Hematopoietic multipotent progenitor cell treated with erythropoietin and hydrocortisone succinate and interleukin-3 and kit ligand, for 15 days (in vitro differentiated cells): ENCODE measurements around the gene CDKAL1.
A peak's percentile ranks its signal among the peaks of the same experiment; 100 is the strongest.
"Not testable (repeated sequence)": the region's sequence is repeated elsewhere in the genome, so short reads cannot be mapped to it uniquely, and the experiment has no call there.

ENCODE experiments used
- DNase-seq: peaks from one replicate; pipeline ENCODE4 v3.0.0-alpha.2; 2015; ENCODE audit warnings: low spot score

CDKAL1 gene

DNA sequence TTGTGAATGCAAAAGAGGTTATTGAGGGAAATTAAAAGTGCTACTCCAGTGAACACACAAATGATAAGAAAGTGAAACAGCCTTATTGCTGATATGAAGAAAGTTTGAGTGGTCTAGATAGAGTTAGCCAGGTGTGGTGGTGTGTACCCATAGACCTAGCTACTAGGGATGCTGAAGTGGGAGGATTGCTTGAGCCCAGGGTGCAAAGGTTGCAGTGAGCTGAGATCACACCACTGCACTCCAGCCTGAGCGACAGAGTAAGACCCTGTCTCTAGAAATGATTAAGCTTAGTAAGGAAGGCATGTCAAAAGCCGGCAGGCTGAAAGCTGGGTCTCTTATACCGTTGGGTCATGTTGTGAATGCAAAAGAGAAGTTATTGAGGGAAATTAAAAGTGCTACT is 389.8 kb downstream of the CDKAL1 start:
- DNase-seq: not testable (repeated sequence)

DNA sequence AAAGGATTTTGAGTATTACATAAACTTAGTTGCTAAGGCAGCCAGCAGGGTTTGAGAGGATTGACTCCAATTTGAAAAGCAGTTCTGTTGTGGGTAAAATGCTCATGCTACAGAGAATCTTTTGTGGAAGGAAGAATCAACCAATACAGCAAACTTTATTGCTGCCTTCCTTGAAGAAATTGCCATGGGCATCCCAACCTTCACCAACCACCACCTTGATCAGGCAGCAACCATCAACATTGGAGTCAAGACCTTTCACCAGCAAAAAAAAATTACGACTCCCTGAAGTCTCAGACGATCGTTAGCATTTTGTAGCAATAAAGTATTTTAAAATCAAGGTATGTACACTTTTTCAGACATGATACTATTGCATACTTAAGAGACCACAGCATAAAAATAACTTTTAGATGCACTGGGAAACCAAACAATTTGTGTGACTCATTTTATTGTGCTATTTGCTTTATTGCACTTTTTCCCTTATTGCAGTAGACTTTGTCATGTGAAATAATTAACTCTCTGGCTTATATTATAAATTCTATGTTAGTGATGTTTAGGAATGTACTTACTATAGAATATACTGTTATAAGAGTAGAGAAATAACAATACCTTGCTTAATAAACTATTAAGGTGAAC is 390.8 kb downstream of the CDKAL1 start:
- no peak for DNase-seq

DNA sequence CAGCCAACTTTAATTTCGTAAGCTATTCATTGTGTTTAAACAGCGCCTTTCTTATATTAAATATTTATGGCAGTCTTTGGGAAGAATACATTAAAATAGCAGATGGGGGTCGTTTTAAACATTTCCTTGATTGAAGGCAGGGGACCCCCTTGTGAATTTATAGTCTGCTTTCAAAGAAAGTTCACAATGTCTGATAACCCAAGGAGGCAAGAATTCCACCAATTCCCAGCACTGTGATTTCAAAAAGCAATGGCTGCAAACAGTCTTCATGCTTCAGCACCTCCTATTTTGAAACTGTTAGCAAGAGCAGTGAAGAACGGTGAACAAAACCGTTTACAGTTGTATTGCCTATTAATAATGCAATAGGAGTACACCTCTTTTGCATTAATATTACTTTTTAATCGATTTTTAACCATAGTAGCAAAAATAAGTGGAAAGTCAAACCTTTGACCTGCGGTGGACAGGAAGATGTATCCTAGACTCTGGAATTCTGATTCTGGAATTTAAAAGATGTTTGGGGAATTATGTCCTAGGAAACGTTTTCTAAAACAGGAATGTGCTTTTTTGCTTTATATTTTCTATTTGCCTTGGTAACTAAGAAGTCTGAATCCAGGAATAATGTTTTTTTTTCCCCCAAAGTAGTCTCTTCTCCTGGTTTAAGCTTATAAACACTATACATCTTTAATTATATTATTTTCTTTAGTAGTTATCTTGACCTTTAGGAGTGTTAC is 393.0 kb downstream of the CDKAL1 start:
- no peak for DNase-seq

DNA sequence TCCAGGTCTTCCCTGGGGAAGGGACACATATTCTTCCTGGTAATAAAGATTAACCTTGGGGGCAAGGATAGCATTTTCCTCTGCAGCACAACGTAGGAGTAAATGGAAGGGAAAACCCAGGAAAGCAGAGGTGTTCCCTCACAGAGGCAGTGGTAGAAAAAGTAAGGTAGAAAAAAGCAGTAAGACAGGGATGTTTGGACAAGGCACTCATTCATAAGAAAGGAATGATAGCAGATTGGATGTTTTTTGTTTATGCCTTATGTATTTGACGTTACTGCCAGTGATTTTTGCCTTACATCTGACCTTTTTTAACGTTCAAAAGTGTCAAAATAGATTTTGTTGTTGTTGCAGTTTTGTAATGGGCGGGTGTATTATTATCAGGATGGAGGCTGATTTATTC is 395.0 kb downstream of the CDKAL1 start:
- no peak for DNase-seq

DNA sequence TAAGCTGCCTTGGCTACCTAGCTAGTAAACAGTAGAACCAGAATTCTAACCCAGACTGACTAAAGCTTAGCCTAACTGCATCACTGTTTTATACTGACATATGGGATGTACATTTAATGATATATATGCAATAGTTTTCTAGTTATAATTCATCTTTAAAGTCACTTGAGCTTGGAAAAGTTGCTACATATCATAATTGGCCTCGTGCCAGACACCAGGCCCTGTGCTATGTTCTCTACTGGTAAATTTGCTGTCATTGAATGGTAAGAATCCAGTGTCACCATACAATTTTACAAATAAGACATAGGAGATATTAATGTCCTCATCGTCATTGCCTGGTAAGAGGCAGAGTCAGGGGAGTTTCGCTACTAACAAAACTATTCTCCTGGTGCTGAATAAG is 396.8 kb downstream of the CDKAL1 start:
- DNase-seq: peak; percentile 11

DNA sequence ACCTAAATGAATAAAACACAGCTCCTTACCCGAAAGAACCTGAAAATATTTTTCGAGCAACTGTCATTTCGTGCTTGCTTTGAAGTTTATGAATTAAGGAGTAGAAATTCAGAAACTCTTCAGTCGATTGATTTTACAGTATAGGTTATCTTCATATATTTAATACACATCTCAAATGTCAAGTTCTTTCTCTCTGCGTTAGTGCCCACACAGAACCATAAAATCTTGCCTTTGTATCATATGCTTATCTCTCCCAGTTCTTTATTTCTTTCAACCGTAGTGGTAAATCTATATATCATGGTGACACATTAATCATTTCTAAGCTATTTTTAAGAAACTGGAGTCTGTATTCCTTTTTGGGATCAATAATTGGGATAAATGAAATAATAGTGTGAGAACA is 397.5 kb downstream of the CDKAL1 start:
- no peak for DNase-seq

DNA sequence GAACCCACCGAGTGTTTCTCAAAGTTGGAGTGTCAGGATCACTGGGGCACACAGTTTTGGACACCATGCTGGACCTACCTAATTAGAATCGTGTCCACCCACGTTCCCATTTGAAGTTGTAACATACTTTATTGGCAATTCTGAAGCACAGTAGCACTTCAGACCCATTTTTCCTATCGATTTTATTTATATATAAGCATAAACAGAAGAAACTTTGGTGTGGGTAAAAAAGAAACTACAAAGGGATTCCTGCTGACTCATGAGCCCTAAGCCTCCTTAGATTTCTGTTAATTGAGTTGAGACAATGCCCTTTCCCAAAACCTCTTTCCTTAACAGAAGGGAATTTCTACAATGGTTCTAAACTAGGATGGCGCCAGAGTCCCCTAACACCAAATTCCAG is 398.0 kb downstream of the CDKAL1 start:
- DNase-seq: no peak

DNA sequence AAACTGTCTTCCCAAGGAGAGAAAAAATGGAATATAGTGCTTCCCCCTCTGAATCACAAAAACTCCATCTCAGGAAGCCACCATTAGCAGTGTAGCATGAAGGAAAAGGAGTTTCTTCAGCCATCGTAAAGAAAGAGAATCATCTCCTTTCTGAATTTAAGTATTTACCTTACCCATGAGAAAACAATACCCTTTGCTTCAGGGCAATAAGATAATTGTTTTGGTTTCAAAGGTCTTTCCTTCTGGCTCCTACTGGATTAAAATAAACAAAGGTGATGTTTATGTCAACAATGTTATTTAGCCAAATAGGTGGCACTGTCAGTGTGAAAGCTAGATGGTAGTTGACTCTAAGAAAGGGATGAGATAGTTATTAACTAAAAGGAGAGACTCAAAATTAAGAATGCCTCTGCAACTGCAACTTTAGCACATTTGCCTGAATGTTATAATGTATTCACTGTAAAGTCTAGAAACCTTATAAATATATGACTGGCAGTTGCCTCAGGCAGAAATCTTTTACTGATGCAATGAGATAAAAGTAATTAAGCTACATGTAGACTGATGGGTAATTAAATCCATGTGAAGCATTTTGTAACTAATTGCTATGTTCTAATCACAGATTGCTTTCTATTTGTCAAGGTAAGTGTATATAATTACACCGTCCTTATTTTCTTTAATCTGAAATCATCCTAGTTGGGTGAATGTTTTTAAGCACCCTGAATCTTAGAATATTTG is 399.0 kb downstream of the CDKAL1 start:
- DNase-seq: no peak

DNA sequence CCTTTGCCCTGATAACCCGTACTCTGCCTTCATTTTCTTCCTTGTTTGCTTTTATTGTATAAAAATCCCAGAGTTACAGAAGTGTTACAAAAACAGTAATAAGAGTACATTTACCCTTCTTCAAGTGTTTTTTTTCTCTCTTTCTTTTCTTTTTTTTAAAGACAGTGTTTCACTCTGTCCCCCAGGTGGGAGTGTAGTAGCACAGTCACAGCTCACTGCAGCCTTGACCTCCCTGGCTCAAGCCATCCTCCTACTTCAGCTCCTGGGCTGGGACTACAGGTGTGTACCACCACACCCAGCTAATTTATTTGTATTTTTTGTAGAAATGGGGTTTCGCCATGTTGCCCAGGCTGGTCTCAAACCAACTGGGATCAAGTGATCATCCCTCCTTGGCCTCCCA is 402.7 kb downstream of the CDKAL1 start:
- DNase-seq: no peak

DNA sequence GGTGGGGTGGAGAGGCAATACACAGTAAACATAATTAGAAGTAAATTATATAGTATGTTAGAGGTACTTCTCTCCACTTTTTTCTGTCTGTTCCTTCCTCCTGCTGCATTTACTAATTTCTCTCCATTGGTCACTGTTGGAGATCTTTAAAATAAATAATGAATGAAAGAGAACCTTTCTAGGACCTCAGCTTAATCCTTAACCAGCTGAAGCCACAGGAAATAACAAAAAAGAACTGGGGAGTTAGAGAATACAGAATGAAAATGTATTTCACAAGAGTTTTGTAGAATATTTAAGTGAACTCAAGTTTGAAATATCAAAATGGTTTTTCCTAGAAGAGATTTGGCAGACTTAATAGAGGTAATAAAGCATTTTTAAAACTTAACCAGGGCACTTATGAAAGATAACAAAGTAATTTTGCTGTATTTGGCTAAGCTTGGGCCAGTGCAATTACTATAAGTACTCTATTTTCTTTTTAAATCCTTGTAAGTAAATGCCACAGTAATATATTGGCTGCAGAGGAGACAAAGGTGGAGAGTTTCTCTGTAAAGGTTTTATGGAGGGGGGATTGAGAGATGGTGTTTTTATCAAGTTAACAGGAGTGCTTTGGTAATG is 405.0 kb downstream of the CDKAL1 start:
- no peak for DNase-seq

DNA sequence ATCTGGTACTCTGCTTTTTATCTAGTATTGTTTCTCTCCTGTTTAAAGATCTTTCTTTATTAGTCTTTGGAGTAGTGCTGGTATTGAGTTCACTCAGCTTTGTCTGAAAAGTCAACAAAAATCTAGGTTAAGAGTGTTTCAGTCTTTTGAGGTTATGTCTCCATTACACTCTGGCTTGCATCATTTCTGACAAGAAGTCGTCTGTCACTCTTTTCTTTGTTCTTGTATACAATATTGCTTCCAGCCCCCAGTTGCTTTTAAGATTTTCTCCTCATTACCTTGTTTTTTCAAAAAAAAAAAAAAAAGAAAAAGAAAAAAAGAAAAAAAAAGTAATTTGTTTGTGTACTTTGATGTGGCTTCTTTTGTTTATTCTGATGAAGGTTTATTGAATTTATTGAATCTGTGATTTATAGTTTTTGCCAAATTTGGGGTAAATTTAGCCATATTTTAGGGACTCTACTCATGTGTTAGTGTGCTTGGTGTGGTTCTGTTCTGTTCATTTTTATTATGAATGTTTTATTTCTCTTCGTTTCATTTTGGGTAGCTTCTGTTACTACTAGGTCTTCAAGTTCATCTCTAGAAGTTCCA is 408.9 kb downstream of the CDKAL1 start:
- no peak for DNase-seq

DNA sequence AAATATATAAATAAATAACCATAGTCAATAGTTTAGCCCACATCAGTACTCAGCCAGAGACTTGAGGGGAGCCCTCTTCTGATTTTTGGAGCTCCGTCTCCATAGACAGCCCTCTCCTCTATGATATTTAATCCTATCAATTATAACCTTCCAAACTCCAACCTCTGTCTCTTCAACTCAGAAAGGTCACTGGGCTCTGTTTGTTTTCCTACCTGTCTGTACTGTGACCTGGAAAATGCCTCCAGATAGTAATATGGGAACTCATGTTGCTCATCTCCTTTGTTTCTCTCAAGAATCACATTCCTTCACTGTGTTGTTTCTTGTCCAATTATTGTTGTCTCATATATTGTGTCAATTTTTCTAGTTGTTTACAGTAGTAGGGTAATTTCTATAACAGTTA is 409.7 kb downstream of the CDKAL1 start:
- no peak for DNase-seq

DNA sequence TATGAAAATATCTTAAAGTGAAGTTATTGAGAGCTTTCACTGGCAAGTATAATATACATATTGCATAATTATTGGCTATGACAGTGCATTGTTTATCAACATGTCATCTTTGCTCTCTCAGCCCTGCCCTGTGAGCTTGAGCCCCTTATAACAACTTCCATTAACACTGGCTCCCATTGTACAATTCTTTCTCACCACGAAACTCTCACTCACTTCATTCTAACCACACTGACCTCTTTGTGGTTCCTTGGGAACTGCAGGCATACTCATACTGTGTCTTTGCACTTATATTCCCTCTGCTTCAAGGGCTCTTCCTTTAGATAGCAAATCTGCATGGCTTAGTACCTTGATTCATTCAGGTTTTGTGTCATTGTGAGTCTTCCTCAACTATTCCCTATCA is 411.8 kb downstream of the CDKAL1 start:
- no peak for DNase-seq

DNA sequence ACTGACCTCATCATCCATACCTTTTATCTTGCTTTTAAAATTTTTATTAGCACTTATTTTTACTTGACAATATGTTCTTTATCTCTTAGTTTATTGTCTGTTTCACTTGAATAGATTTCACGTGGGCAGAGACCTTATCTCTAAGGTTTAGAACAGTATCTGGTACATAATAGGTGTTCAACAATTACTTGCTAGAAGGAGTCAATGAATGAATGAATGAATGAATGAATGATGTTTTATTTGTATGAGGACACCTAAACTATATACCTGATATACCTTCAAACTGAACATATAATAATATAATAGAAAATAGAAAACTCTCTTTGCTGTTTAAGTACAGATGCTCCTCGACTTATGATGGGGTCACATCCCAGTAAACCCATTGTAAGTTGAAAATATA is 412.6 kb downstream of the CDKAL1 start:
- no peak for DNase-seq

DNA sequence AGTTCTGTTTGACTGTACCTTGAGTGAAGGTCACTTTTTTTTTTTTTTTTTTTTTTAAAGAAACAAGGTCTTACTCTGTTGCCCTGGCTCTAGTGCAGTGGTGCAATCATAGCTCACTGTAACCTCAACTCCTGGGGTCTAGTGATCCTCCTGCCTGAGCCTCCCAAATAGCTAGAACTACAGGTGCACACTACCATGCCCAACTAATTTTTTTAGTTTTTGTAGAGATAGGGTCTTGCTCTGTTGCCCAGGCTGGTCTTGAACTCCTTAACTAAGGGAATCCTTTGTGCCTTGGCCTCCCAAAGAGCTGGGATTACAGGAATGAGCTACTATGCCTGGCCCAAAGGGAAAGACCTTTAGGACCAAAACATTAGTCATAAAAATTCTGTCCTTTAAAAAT is 413.7 kb downstream of the CDKAL1 start:
- DNase-seq: no peak

DNA sequence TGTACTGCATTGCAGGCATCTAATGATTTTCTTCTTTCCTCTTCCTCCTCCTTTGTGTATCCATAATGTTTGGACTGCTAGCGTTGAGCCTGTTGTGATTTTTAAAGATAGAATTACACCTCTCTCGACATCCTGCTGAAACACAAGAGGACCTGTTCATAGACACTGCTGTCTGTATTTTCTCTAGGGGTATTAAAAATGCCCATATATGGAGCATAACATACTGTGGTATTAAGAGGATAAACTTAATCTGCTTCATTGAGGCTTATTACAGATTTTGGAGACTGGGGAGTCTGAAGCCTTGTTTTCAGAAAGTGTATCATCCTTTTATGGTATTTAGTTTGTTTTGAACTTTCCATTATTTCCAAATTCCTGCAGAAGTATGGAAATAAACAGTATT is 414.3 kb downstream of the CDKAL1 start:
- DNase-seq: no peak

DNA sequence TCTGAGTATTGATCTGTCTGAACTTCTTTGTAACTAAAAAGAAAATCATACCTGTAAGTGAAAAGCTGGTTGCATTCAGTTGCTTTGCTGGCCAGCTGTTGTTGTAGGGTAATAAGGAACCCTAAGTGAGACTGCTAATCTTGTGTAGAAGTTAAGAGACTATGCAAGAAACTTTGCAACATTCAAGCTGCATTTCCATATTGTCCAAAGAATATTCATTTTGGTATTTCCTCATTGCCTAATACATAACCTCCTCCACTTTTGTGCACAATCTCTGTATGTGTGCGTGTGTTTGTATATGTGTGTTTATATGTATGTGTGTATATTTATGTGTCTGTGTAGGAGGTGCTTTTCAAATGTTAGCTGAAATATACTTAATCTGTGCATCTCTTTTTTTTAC is 414.9 kb downstream of the CDKAL1 start:
- no peak for DNase-seq

DNA sequence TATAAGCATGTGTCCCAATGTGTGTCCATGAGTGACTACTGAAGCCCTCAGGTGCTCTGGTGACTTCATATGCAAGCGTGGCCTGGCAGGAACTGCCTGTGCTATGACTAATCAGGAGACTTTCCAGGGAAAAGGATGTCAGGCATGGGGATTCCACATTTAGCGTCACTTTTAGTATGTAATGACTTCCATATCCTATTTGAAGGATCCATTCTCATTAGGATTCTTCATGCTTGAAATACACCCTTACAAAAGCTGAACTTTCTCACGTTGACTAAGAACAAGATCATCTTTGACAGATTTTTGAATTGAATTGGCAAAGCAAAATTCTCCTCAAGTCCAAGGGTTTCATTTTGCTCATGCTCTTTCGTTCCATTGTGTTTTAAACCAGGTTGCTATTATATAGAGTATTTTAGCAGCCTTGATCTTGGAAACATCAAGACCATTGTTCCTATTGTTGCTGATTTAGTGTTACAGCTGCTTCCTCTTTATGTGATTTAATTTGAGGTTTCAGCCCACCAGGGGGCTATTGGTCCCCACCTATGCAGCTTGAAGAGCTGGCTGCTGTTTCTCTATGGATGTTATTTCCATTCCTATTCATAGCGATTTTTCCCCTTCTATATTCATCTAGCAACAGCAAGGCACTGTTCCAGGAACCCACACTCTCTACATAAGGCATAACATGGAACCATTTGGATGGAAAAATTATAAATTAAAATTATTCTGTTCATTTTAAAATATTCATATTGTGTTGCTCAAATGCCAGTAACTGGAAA is 418.6 kb downstream of the CDKAL1 start:
- no peak for DNase-seq

DNA sequence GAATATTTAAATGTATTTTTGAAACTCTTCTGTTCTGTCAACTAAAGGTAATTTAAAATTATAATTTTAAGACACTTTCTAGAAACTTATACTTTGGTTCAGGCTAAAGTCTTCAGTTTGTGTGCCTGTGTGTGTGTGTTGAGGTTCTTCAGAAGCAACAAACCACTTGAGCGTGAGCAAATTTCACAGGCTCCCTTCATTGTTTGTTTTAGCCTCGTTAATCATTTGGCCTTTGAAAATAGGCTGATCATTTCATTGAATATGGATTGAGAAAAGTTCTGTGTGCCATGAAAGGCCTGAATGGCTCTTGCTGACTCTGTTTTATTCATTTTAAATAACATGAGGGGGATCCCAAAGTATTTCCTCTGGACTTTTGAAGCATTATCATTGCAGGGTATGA is 420.1 kb downstream of the CDKAL1 start:
- DNase-seq: no peak

DNA sequence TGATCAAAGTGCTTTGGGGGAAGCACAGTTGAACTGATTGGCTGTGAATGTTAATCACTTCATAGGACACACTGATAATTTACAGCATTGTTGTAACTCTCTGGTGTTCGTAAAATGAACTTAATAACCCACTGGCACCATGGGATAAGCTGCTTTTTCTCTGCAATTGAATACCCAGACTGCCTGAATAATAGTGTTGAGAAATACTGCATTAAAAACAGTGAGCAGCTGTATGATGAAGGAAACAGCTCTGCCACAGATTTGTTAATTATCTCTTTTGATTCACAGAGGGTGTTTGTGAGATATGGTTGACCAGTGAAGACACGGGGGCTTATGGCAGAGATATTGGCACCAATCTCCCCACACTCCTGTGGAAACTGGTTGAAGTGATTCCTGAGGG is 420.9 kb downstream of the CDKAL1 start:
- DNase-seq: no peak

DNA sequence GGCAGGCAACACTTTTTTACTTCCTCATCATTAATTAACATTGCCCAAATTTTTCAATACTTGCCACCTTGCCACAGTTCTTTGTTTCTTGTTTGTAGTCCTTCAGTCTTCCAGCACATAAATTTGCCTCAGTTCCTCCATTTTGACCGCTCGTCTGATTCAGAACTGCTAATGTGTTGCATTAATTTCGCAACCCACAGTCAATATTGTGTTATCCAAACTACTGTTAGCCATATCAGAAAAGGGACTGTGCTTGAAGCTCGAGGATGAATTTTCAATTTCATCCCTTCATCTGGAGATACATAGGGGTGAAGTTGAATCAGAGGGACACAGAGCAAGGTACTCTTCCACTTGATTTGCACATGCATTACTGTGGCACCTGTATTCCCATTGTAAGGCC is 421.5 kb downstream of the CDKAL1 start:
- DNase-seq: no peak

DNA sequence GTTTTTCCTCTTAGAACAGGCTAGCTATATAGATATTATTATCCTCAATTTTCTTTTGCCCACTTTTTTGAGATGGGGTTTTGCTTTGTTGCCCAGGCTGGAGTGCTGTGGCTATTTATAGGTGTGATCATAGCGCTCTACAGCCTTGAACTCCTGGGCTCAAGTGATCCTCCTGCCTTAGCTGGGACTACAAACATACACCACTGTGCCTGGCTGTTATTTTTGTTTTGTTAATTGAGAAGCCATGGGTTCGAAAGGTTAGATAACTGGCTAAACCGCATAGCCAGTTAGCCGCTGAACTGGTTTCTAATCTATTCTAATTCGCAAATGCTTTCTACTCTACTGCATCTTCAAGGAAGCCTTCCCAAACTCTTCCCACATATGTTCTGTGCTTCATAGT is 425.8 kb downstream of the CDKAL1 start:
- DNase-seq: no peak
